OCI-LY3 (cell line): ENCODE measurements around the gene KIAA0513.

Experiments
- EZH2phosphoT487 ChIP-seq: fragments of 200-600 bp; shearing (Covaris generic); IDR thresholded peaks from 2 replicates; pipeline ENCODE4 v1.6.1; 2018; ENCODE audit warnings: antibody characterized with exemption, mixed run types, low read depth
- TF ChIP-seq, protein P1 (sequence below): fragments of 200-600, 300-600 bp; sonication (generic); IDR thresholded peaks from 2 replicates; pipeline ENCODE4 v1.5.1; 2014; ENCODE audit warnings: antibody characterized with exemption, low read length, low read depth

DNA sequence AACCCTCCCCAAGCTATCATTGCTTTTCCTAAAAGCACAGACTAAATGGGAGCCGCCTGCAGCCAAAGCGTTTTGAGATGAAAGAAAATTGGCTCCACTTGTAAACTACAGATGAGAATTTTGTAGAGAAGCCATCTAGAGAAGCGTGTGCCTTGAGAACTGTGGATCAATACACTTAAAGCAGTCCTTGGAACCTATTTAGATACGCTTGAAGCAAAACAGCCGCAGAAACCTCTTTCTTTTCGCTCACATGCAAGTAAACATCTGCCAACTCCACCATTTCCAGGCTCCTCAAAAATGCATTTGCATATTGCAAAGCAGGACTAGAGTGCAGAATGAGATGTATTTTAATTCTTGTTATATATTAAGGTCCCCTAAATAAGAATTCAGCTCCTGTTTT, 13.1 kb downstream of the KIAA0513 start:
- TF ChIP-seq, protein P1, sequence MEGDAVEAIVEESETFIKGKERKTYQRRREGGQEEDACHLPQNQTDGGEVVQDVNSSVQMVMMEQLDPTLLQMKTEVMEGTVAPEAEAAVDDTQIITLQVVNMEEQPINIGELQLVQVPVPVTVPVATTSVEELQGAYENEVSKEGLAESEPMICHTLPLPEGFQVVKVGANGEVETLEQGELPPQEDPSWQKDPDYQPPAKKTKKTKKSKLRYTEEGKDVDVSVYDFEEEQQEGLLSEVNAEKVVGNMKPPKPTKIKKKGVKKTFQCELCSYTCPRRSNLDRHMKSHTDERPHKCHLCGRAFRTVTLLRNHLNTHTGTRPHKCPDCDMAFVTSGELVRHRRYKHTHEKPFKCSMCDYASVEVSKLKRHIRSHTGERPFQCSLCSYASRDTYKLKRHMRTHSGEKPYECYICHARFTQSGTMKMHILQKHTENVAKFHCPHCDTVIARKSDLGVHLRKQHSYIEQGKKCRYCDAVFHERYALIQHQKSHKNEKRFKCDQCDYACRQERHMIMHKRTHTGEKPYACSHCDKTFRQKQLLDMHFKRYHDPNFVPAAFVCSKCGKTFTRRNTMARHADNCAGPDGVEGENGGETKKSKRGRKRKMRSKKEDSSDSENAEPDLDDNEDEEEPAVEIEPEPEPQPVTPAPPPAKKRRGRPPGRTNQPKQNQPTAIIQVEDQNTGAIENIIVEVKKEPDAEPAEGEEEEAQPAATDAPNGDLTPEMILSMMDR: no peak
- no peak for TF ChIP-seq EZH2phosphoT487
